GM21737 (cell line): ENCODE data around the gene KERA.
A peak's percentile ranks its signal among the peaks of the same experiment; 100 is the strongest.

Experiments used
- ATAC-seq: cut with Tn5 transposase; IDR thresholded peaks from one replicate; pipeline ENCODE4 v1.9.1; 2021; ENCODE audit warnings: mild to moderate bottlenecking, moderate library complexity; ENCODE audit not compliant: unreplicated experiment

Gene KERA

GRCh38 chr12:91017511-91018263 is 40.1 kb downstream of the KERA start:
- no peak for ATAC-seq

- no peak for ATAC-seq
Measured at GRCh38 chr12:91017043-91017442, 40.8 kb downstream of the KERA start.

- ATAC-seq: peak; percentile 75
Measured at GRCh38 chr12:91009319-91009950, 48.4 kb downstream of the KERA start.

- ATAC-seq: peak; percentile 76
Measured at GRCh38 chr12:91007531-91008290, 50.1 kb downstream of the KERA start.

GRCh38 chr12:91004872-91005271 is 53.0 kb downstream of the KERA start, which contains the start of gene EPYC:
TSS of gene EPYC (minus strand) at chr12:91004972. CDS start at chr12:91002565, 2,407 bp downstream.
- ATAC-seq: no peak

- no peak for ATAC-seq
Measured at GRCh38 chr12:91003737-91004136, 54.1 kb downstream of the KERA start.

- no peak for ATAC-seq
Measured at GRCh38 chr12:91001306-91001705, 56.5 kb downstream of the KERA start.
